ENCODE results near the gene SPATA31C1. TPM values are rescaled to one million over a fixed set of nuclear protein-coding genes. Genes with fewer than 3 reads are reported as not detected.

SPATA31C1 gene
- total RNA-seq, 1 experiment from 2014 or later, result not detected

DNA sequence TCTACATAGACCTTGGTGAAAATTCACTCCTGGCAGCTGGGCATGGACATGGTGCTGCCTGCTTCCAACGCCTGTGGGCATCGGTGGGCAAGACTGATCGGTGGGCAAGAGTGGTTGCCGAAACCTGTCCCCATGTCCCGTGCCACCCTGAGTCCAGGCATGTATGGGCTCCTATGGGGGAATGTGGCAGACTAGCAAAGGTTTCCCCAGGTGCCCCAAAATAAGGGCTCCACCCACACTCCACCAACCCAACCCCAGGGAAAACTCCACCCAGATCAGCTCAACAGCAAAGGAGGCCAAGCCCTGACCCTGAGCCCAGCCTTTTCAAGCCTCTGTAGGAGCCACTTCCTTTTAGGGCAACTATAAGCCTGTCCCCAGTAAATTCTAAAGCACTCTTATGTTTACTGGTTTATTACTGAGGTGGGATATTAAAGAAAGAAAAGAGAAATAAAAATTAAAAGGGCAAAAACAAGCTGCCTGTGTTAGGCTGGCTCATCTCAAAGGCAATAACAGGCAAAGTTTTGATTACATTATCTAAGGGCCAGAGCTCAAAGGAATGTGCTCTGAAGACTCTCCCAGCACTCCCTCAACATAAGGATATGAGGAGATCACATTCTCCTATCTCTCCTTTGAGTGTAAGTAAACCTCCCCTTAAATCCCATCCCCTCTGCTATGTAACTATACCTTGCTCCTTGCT lies 44.0 kb upstream of the SPATA31C1 start (continued):
- TF ChIP-seq, protein P1, sequence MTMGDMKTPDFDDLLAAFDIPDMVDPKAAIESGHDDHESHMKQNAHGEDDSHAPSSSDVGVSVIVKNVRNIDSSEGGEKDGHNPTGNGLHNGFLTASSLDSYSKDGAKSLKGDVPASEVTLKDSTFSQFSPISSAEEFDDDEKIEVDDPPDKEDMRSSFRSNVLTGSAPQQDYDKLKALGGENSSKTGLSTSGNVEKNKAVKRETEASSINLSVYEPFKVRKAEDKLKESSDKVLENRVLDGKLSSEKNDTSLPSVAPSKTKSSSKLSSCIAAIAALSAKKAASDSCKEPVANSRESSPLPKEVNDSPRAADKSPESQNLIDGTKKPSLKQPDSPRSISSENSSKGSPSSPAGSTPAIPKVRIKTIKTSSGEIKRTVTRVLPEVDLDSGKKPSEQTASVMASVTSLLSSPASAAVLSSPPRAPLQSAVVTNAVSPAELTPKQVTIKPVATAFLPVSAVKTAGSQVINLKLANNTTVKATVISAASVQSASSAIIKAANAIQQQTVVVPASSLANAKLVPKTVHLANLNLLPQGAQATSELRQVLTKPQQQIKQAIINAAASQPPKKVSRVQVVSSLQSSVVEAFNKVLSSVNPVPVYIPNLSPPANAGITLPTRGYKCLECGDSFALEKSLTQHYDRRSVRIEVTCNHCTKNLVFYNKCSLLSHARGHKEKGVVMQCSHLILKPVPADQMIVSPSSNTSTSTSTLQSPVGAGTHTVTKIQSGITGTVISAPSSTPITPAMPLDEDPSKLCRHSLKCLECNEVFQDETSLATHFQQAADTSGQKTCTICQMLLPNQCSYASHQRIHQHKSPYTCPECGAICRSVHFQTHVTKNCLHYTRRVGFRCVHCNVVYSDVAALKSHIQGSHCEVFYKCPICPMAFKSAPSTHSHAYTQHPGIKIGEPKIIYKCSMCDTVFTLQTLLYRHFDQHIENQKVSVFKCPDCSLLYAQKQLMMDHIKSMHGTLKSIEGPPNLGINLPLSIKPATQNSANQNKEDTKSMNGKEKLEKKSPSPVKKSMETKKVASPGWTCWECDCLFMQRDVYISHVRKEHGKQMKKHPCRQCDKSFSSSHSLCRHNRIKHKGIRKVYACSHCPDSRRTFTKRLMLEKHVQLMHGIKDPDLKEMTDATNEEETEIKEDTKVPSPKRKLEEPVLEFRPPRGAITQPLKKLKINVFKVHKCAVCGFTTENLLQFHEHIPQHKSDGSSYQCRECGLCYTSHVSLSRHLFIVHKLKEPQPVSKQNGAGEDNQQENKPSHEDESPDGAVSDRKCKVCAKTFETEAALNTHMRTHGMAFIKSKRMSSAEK (CRISPR knock-in tag; IDR thresholded peaks at IDR 0.05; ENCODE audit: borderline replicate concordance), result no peak
- TF ChIP-seq, protein P2, sequence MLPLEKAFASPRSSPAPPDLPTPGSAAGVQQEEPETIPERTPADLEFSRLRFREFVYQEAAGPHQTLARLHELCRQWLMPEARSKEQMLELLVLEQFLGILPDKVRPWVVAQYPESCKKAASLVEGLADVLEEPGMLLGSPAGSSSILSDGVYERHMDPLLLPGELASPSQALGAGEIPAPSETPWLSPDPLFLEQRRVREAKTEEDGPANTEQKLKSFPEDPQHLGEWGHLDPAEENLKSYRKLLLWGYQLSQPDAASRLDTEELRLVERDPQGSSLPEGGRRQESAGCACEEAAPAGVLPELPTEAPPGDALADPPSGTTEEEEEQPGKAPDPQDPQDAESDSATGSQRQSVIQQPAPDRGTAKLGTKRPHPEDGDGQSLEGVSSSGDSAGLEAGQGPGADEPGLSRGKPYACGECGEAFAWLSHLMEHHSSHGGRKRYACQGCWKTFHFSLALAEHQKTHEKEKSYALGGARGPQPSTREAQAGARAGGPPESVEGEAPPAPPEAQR (CRISPR knock-in tag; IDR thresholded peaks at IDR 0.05), result no peak

- H3K27ac Mint-ChIP-seq, result no peak overlapping the region
- peaks cover 38% of the 10 kb centered on the region for H3K4me1 Mint-ChIP-seq
- H3K27me3 Mint-ChIP-seq (ENCODE audit: low read depth), result peaks cover 9% of the 10 kb centered on the region
- H3K36me3 Mint-ChIP-seq, result peaks cover 3% of the 10 kb centered on the region
- no peak for TF ChIP-seq ZBTB43 (CRISPR knock-in tag; IDR thresholded peaks at IDR 0.05)
- TF ChIP-seq, protein P3, sequence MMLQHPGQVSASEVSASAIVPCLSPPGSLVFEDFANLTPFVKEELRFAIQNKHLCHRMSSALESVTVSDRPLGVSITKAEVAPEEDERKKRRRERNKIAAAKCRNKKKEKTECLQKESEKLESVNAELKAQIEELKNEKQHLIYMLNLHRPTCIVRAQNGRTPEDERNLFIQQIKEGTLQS (CRISPR knock-in tag; conservative IDR thresholded peaks at IDR 0.05), result no peak
- no peak for TF ChIP-seq SOX15 (CRISPR knock-in tag; IDR thresholded peaks at IDR 0.05)
- no peak for TF ChIP-seq CBFB (CRISPR knock-in tag; IDR thresholded peaks at IDR 0.05; ENCODE audit: low read depth)
- TF ChIP-seq, protein P4, sequence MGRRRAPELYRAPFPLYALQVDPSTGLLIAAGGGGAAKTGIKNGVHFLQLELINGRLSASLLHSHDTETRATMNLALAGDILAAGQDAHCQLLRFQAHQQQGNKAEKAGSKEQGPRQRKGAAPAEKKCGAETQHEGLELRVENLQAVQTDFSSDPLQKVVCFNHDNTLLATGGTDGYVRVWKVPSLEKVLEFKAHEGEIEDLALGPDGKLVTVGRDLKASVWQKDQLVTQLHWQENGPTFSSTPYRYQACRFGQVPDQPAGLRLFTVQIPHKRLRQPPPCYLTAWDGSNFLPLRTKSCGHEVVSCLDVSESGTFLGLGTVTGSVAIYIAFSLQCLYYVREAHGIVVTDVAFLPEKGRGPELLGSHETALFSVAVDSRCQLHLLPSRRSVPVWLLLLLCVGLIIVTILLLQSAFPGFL (CRISPR knock-in tag; IDR thresholded peaks at IDR 0.05; ENCODE audit: borderline replicate concordance), result no peak
- no peak for TF ChIP-seq CDX4 (CRISPR knock-in tag; IDR thresholded peaks at IDR 0.05; ENCODE audit: borderline replicate concordance)
- no peak for TF ChIP-seq TEAD4 (CRISPR knock-in tag; IDR thresholded peaks at IDR 0.05)
- no peak for TF ChIP-seq ZNF416 (CRISPR knock-in tag; IDR thresholded peaks at IDR 0.05)
- TF ChIP-seq, protein P5, sequence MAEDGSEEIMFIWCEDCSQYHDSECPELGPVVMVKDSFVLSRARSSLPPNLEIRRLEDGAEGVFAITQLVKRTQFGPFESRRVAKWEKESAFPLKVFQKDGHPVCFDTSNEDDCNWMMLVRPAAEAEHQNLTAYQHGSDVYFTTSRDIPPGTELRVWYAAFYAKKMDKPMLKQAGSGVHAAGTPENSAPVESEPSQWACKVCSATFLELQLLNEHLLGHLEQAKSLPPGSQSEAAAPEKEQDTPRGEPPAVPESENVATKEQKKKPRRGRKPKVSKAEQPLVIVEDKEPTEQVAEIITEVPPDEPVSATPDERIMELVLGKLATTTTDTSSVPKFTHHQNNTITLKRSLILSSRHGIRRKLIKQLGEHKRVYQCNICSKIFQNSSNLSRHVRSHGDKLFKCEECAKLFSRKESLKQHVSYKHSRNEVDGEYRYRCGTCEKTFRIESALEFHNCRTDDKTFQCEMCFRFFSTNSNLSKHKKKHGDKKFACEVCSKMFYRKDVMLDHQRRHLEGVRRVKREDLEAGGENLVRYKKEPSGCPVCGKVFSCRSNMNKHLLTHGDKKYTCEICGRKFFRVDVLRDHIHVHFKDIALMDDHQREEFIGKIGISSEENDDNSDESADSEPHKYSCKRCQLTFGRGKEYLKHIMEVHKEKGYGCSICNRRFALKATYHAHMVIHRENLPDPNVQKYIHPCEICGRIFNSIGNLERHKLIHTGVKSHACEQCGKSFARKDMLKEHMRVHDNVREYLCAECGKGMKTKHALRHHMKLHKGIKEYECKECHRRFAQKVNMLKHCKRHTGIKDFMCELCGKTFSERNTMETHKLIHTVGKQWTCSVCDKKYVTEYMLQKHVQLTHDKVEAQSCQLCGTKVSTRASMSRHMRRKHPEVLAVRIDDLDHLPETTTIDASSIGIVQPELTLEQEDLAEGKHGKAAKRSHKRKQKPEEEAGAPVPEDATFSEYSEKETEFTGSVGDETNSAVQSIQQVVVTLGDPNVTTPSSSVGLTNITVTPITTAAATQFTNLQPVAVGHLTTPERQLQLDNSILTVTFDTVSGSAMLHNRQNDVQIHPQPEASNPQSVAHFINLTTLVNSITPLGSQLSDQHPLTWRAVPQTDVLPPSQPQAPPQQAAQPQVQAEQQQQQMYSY (CRISPR knock-in tag; IDR thresholded peaks at IDR 0.05), result no peak
- no peak for TF ChIP-seq RELA (CRISPR knock-in tag; IDR thresholded peaks at IDR 0.05; ENCODE audit: borderline replicate concordance)
- no peak for TF ChIP-seq NR1H2 (CRISPR knock-in tag; IDR thresholded peaks at IDR 0.05)
- TF ChIP-seq MXD4 (CRISPR knock-in tag; IDR thresholded peaks at IDR 0.05; ENCODE audit: borderline replicate concordance), result no peak
- TF ChIP-seq NFATC4 (CRISPR knock-in tag; IDR thresholded peaks at IDR 0.05), result no peak
- TF ChIP-seq ETV6 (CRISPR knock-in tag; IDR thresholded peaks at IDR 0.05), result no peak
- no peak for TF ChIP-seq FOXK1 (CRISPR knock-in tag; IDR thresholded peaks at IDR 0.05)
- no peak for TF ChIP-seq NFE2L1 (CRISPR knock-in tag; IDR thresholded peaks at IDR 0.05)
- DNase-seq (ENCODE audit: low spot score) (no peak), ATAC-seq (no peak)
- ChIA-PET CTCF (interaction anchor here (4.2 kb wide), 1 partner anchor 9 kb away, joined by 16 read pairs; the partner anchor contains the start of gene SPATA31E1), POLR2A (no interaction called here)
- H3K4me3 Mint-ChIP-seq, result no peak overlapping the region
- peaks cover 26% of the 10 kb centered on the region for H3K9me3 Mint-ChIP-seq
These were observed 43.5 kb upstream of the SPATA31C1 start for GRCh38 chr9:87874304-87874623.

Measured in WTC11 (cell line).